NCI-H146 (cell line): Measurements from ENCODE around the gene PHLDA3.
"Not testable (repeated sequence)": the region's sequence is repeated elsewhere in the genome, so short reads cannot be mapped to it uniquely, and the experiment has no call there.

Source experiments
- DNase-seq: peaks from one replicate; lab custom pipeline; 2025; lab: John Stamatoyannopoulos, UW

The PHLDA3 gene

DNA sequence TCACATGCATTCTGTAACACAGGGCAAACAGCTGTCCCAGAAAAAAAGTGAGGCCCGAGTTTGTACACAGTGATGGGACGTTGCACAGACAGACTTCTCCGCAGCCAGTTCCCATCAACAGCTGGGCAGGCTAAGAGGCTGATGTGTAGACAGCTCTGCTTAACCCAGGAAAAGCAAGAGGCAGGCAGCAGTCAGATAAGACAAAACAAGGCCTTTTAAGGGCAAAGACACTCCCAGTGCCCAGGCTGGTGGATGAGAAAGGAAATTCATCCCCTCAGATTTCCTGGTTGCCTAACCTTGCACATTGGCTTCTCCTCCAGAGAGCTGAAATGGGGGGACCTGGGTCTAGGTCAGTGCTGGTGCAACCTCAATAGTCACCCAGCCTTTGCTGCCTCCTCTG lies 17.2 kb upstream of the PHLDA3 start:
- DNase-seq = no peak

DNA sequence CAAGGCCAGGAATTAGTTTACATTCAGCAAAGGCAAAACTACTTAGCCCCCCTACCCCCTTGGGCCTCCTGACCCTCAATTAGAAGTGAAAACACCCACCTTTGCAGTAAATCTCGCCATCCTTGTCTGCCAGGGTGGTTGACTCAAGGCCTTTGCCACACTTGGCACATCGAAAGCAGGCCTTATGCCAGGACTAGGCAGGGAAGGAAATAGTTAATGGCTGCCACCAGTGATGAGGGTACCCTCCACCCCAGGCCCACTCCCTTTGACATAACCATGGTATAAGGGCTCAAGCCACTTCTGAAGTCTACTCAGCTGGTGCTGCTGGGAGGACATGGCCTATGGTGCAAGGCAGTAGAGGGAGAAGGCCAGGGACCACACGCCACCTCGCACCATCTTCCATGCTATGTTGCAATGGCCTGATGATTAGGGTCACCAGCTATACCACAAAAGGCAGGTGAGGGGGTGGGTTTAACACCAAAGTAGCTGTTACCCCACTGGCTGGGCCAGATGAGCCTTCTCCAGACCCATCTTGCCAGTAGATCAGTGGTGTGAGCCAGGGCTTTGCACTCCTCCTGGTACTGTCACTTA lies 16.3 kb upstream of the PHLDA3 start:
- DNase-seq = no peak

GRCh38 chr1:201483373-201483949 lies 14.5 kb upstream of the PHLDA3 start:
- no peak for DNase-seq

DNA sequence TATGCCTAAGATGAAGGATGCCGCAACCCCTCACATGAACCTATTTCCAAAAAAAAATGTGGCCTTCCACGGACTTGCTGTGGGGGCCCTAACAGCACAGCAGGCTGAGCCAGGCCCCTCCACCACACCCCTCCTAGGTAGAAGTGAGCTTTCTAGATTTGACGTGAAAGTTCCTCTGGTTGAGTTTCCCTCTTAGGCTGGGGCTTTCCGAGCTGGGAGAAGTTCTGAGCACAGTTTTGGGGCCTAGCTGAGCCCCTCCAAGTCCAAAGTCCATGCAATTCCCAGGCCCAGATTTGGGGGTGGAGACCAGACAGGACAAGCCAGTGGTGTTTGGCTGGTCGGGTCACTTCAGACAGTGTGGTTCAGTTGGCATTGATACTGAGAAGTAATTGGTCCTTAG lies 13.8 kb upstream of the PHLDA3 start:
- no peak for DNase-seq

GRCh38 chr1:201481761-201482493 lies 12.9 kb upstream of the PHLDA3 start:
- peak; percentile 81 for DNase-seq

- DNase-seq = peak; percentile 36
Observed at GRCh38 chr1:201481004-201481380, 12.0 kb upstream of the PHLDA3 start.

GRCh38 chr1:201480231-201481003 lies 11.4 kb upstream of the PHLDA3 start:
- peak; percentile 91 for DNase-seq

DNA sequence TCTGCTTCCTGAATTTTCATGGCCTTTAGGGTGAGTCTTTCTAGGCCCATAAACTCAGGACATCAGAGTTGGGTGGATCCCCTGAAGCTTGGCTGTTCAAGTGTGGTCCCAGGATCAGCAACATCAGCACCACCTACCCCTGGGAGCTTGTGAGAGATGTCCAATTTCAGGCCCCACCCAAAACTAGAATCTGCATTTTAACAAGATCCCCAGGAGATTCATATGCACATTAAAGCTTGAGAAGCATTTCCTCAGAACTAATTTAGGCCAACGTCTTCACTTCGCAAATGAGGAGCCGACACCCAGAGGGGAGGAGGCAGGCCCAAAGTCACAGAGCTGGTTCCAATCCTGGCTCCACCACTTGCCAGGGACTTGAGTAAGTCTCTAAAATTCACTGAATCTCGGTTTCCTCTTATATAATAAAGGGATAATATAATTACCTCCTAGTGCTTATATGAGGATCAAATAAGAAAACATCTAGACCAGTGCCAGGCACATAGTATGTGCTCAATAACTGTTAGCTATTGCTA lies 10.3 kb upstream of the PHLDA3 start:
- no peak for DNase-seq

- DNase-seq = not testable (repeated sequence)
Observed at GRCh38 chr1:201478666-201479065, 9.7 kb upstream of the PHLDA3 start.

GRCh38 chr1:201476670-201477344 lies 7.8 kb upstream of the PHLDA3 start:
- DNase-seq = no peak

GRCh38 chr1:201475915-201476669 lies 7.1 kb upstream of the PHLDA3 start:
- no peak for DNase-seq

- no peak for DNase-seq
Observed at GRCh38 chr1:201475130-201475529, 6.1 kb upstream of the PHLDA3 start.

DNA sequence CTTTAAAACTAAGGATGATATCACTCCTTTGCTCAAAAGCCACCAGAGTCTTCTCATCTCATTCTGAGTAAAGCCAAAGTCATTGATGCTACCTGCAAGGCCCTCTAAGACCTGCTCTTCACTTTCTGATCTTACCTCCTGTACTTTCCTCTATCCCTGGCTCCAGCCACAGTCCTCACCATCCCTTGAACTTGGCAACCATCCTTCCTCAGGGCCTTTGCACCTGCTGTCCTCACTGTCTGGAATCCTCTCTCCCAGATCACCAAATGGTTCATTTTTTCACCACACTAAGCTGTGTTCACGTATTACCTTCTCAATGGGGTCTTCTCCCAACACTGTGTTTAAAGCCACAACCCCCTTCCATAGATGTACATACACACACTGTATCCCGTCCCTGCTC lies 4.3 kb upstream of the PHLDA3 start:
- no peak for DNase-seq

DNA sequence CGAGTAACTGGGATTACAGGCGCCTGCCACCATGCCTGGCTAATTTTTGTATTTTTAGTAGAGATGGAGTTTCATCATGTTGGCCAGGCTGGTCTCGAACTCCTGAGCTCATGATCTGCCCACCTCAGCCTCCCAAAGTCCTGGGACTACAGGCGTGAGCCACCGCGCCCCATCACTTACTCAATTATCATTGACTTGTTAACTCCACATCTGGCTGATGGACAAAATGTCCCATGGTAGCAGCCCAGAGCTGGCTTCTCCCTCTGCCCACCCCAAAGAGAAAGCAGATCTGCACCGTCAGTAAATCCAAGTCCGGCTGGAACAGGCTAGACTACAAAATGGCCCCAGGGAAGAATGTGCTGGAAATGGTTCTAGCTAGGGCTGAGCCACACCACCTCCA lies 3.3 kb upstream of the PHLDA3 start:
- not testable (repeated sequence) for DNase-seq

- no peak for DNase-seq
Observed at GRCh38 chr1:201471772-201472171, 2.8 kb upstream of the PHLDA3 start.

DNA sequence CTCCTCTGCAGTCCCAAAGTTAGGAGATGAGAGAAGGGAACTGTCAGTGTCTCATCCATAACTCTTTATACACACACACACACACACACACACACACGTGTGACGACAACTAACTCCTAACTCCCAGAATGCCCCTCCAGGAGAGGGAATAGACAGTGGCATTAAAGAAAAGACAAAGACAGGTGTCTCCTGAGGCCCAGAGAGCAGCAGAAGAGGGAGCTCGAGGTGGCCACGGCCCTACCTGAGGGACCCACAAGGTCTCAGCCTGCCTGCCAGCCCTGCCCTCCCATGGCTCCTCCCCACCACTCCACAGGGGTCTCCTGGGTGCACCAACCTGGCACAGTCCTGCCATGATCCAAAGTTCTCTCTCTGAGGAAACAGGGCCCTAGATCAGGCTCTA lies 1.6 kb upstream of the PHLDA3 start:
- DNase-seq = no peak

GRCh38 chr1:201469645-201470074 lies 672 bp upstream of the PHLDA3 start:
- DNase-seq = no peak

DNA sequence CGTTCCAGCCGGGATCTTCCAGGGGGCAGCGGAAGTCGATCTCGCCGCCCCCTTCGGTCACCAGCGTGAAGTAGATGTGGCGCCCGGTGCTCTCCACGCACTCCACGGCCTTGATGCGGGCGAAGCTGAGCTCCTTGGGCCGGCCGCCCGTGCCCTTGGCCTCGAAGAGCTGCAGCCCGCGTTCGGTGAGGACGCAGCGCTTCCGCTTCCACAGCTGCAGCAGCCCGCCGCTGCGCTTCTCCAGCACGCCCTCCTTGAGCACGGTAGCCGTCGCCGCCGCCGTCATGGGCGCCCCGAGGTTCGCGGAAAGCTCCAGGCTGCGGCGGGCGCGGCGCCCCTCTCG lies 516 bp downstream of the PHLDA3 start:
- DNase-seq = peak; percentile 53

DNA sequence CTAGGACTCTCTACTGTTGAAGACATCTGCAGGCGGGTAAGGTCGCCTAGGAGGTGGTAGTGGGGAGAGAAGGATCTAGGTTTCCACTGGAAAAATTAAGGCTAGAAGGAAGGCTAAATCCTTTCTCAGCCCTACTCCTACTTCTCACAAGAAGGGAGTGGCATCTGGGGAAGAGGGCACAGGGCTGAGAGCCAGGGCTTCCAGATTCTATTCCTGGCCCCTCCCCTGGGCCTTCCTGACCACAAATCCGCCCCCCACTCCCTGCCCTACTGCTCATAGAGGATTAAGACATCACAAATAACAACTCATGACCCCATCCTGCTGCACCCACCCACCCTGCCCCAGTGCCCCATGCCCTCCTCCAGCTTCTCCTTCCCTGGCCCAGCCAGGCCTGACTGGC lies 2.5 kb downstream of the PHLDA3 start:
- DNase-seq = no peak

GRCh38 chr1:201465698-201466290 lies 3.2 kb downstream of the PHLDA3 start:
- no peak for DNase-seq

GRCh38 chr1:201463071-201463552 lies 5.9 kb downstream of the PHLDA3 start:
- no peak for DNase-seq
